ENCODE results near the gene HS2ST1.
"Not testable (repeated sequence)": the region's sequence is repeated elsewhere in the genome, so short reads cannot be mapped to it uniquely, and the experiment has no call there.

Gene HS2ST1

GRCh38 chr1:86926883-86927282 is 12.4 kb downstream of the HS2ST1 start:
- DNase-seq = no peak

DNA sequence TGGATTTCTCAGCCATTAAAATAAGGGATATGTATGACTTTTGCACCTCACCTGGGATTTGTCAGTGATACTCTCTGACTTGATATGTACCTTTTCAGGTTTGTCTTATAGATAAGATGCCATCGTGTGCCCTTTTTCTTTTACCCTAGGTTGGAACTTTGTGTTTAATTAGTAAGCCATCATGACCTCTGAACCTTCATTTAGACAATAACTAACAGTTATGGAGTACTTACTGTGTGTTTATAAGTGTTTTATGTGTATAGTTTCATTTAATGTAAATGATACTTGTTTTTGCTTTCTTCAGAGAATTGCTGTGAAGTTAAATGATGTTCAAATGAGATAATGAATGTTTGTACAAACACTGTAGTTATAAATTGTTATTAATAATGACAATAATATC is 14.4 kb downstream of the HS2ST1 start:
- no peak for DNase-seq

DNA sequence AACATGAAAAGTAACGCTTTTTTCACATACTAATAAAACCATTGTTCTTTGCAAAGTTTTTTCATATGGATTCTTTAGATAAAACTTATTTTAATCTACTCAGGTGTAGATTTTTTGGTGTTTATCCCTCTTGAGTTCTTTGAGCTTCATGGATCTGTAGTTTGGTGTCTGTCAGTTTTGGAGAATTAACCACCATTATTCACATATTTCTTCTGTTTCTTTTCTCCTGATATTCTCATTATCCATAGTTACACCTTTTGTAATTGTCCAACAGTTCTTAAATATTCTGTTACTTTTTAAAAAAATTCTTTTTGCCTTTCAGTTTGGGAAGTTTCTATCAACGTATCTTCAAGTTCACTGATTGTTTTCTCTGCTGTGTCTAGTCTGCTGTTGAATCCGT is 18.6 kb downstream of the HS2ST1 start:
- no peak for DNase-seq

DNA sequence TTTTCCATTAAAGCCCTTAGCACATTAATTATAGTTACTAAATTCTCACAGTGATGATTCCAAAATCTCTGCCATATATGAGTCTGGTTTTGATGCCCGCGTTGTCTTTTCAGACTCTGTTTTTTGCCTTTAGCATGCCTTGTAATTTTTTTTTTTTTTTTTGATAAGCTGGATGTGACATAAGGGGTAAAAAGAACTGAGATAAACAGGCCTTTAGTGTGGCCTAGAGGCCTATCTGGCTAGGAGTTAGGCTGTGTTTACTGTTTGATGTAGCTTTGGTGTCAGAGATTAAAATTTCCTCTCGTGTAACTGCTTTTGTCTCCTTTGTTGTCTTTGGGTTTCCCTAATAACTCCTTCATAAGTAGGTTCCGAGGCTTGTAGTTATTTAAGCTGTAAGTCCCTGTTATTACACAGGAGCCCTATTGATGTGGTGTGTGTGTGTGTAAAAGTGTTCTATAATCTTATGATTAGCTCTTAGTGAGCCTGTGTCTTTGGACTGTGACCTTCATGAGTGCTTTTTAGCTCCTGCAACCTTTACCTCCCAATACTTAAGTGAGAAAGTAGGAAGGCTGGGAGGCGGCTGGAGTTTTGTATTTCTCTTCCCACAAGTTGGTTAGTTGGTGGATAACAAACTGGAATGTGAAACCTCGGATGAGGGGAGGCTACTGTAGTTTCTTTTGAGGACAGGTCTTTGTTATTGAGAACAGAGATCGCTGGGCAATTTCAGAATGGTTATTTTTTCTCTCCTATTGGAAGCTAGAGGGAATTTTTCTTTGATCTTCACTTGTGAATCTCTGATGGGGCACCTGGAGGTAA is 19.3 kb downstream of the HS2ST1 start:
- no peak for DNase-seq

DNA sequence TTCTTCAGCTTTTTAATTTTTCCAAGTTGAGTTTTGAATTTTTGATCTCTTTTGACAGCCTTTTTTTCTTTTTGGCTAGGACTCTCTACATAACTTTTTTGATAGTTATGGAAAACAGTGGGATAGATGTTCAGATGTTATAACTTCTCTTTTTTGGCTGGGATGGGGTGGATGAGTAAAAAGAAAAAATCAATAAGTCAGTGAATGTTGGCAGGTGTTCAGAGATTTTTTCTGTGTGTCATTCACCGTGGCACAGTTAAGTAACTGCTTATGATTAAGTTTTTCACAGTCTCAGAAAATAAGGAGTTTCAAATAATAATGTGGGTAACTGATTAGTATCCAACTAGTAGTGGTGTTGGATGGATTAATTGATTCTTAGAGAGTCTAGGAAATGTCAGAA is 24.0 kb downstream of the HS2ST1 start:
- DNase-seq = no peak

GRCh38 chr1:86938855-86939254 is 24.4 kb downstream of the HS2ST1 start:
- DNase-seq = no peak

DNA sequence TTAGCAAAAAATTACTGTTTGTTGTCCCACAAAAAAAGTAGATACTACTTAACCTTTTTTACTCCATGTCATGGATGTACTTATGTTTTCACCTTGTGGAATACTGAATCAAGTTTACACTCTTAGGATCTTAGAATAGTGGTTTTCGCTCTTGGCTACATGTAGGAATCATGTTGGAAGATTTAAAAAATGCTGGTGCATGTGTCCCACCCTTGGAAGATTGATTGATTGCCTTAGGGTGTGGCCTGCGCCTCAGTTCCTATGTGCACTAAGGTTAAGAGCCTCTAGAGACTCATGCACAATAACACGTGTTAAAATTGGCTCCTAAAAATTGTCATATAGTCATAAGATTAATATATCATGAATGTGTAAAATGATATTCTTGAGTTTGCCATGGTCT is 25.0 kb downstream of the HS2ST1 start:
- DNase-seq = no peak

DNA sequence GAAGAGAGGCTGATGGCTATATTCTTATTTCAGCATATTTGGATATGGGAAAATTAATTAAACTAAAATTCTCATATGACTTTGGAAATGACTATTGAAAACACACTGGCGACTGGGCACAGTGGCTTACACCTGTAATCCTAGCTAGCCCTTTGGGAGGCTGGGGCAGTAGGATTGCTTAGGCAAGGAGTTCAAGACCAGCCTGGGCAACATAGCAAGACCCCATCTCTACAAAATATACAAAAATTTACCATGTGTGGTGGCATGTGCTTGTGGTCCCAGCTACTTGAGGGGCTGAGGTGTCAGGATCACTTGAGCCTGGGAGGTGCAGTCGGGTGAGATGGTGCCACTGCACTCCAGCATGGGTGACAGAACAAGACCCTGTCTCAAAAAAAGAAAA is 26.2 kb downstream of the HS2ST1 start:
- DNase-seq = no peak

GRCh38 chr1:86942042-86942441 is 27.6 kb downstream of the HS2ST1 start:
- DNase-seq = no peak

DNA sequence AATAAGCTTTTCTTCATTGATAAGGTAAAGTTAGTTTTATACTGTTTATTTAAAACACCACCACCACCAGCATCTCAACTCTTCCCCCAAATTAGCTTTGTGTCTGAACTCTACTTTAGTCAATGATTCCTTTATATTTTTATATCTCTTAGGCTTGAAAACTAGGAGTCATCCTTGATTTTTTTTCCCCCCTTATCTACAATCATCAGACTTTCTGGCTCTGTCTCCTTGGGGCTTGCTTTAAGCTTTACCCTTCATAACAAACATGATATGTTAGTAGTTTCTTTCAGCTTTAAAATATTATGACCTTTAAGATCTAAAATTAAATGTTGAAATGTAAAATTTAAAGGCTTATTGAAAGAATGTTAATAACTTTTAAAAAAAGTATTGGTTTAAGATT is 28.3 kb downstream of the HS2ST1 start:
- no peak for DNase-seq

- DNase-seq = no peak
Measured at GRCh38 chr1:86948212-86948611, 33.8 kb downstream of the HS2ST1 start.

DNA sequence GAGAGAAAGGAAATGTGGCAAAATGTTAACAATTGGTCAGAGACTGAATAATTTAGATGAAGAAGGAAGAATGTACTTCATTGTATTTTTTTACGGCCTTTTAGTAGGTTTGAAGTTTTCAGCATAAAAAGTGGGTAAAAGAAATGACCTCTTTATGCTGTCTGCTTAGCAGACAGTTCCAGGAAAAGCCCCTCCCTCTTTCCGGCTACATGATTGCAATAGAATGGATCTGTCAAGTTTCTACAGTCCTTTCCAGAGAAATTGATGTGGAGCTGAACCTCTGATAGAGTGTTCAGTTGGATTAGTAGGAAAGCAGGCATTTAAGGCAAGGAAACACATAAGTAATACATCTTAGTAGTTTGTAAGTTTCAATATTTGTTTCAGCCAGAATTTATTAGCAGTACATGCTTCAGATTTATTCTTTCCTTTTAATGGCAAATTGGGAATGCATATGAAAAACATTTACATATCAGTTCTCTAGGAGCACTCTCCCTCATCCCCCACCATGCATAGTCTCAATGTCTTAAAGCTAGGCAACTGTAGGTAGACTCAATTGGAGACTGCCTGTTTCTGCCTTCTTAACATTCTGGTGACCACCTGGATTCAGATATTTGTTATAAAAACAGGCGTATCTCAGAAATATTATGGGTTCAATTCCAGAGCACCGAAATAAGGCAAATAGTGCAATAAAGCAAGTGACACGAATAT is 36.4 kb downstream of the HS2ST1 start:
- DNase-seq = no peak

- DNase-seq = no peak
Measured at GRCh38 chr1:86951430-86951829, 37.0 kb downstream of the HS2ST1 start.

GRCh38 chr1:86953167-86953566 is 38.7 kb downstream of the HS2ST1 start:
- no peak for DNase-seq

- DNase-seq = no peak
Measured at GRCh38 chr1:86955678-86956077, 41.2 kb downstream of the HS2ST1 start.

DNA sequence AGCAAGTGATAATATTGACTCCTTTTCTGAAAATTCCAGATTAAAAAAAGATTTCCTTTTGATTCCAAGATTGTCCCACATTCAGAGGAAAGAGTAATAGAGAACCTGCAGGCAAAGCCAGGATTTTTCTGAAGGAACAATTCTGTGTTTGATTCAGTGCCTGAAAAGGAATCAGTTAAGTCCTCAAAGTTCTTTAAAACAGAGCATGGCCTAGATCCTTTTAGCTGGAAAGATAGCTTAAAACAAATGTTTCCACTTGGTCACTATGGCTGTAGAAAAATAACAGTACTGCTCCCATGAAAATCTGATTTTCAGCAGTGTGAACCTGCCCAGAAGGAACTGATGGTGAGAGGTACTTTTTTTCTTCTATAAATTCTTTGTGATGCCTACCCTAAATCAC is 41.8 kb downstream of the HS2ST1 start:
- DNase-seq = no peak

- DNase-seq = no peak
Measured at GRCh38 chr1:86957221-86957620, 42.8 kb downstream of the HS2ST1 start.

DNA sequence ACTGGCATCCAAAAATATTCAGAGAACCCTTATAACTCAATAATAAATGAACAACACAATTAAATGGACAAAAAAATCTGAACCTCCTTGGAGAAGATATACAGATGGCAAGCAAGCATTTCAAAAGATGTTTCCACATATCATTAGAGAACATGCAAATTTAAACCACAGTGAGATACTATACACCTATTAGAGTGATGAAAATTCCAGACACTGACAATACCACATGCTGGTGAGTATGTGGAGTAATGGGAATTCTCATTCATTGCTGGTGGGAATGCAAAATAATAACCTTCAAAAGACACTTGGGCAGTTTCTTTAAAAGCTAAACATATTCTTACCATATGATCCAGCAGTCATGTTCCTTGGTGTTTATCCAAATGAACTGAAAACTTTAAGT is 46.1 kb downstream of the HS2ST1 start:
- no peak for DNase-seq

DNA sequence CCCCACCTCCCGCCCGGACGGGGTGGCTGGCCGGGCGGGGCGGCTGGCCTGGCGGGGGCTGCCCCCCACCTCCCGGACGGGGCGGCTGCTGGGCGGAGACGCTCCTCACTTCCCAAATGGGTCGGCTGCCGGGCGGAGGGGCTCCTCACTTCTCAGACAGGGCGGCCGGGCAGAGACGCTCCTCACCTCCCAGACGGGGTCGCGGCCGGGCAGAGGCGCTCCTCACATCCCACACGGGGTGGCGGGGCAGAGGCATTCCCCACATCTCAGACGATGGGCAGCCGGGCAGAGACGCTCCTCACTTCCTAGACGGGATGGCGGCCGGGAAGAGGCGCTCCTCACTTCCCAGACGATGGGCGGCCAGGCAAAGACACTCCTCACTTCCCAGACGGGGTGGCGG is 49.4 kb downstream of the HS2ST1 start:
- not testable (repeated sequence) for DNase-seq

GRCh38 chr1:86965012-86965826 is 50.8 kb downstream of the HS2ST1 start:
- no peak for DNase-seq

DNA sequence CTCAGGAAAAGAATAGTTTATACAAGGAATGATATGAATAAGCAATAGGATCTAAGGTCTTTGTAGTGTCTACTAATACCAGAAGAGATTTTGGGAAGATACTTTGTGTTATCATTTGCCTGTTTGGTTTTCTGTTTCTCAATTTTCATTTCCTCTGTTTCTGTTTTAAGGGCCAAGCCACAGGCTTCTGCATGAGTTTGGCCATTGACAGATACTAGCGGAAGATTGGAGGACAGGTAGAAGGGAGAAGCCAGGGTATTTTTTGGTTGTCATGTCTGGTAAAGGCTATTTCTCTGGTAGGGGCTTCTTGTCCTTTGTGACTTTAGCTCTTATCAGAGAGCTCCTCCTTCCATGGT is 51.4 kb downstream of the HS2ST1 start:
- no peak for DNase-seq

DNA sequence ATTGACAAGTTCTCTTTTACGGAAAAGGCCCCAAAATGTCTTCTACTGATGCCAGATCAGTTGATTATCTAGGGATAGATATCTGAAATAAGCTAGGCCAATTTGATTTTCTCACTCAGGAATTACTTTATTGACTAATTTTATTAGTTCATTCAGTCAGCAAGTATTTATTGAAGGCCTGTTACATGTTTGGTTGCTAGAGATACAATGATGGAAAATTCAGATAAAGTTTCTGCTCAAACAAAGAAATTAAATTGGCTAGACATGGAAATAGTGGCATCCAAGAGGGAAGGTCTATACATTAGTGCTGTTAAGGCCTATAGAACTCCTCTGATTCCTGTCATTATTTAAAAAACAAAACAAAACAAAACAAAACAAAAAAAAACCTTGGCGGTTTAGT is 56.5 kb downstream of the HS2ST1 start:
- DNase-seq = no peak

GRCh38 chr1:86971778-86972177 is 57.3 kb downstream of the HS2ST1 start:
- no peak for DNase-seq

DNA sequence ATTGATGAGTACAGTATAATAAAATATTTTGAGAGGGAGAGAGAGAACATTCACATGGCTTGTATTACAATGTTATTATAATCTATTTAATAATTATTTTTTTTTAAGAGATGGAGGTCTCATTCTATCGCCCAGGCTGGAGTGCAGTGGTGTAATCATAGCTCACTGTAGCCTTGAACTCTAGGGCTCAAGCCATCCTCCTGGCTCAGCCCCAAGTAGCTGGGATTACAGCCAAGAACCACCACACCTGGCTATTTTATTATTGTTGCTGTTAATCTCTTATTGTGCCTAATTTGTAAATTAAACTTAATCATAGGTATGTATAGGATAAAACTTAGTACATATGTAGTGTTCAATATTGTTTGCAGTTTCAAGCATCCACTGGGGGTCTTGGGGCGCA is 57.8 kb downstream of the HS2ST1 start:
- no peak for DNase-seq
